C4-2B (cell line): ENCODE data around the gene PARD3.

Source experiments
- ZFX ChIP-seq: fragments of 450-650 bp; IDR thresholded peaks from 2 replicates; pipeline ENCODE4 v1.6.1; 2017
- TF ChIP-seq, protein P1 (sequence below): fragments of 450-650 bp; conservative IDR thresholded peaks from 2 replicates; pipeline ENCODE4 v1.5.1; 2017; ENCODE audit warnings: mild to moderate bottlenecking

DNA sequence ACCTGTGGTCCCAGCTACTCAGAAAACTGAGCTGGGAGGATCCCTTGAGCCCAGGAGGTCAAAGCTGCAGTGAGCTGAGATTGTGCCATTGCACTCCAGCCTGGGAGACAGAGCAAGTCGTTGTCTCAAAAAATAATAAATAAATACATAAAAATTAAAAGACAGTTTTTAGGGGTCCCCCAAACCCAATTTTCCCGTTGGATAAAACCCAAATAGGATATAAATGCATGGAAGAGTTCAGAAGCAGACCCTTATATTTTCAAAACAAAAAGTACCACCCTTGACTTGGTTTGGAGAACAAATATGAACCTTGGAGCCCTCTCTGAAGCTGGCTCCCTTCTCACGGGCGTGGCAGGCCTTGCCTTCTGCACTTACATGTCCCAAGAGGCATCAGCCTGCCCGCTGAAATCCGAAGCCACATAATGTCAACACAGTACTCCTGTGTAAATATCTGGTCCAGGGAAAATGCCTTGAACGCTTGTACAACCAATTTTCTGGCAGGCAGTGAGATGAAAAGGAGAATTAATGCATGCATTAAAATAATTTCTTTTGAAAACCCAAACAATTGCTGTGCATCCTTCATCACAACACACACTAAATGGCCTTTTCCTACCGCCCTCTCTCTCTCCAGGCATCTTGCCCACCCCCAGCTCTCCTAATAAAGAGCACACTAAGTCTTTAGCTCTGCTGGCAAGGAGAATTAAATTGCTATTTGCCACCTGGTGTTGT is 46.4 kb upstream of the PARD3 start:
- TF ChIP-seq, protein P1, sequence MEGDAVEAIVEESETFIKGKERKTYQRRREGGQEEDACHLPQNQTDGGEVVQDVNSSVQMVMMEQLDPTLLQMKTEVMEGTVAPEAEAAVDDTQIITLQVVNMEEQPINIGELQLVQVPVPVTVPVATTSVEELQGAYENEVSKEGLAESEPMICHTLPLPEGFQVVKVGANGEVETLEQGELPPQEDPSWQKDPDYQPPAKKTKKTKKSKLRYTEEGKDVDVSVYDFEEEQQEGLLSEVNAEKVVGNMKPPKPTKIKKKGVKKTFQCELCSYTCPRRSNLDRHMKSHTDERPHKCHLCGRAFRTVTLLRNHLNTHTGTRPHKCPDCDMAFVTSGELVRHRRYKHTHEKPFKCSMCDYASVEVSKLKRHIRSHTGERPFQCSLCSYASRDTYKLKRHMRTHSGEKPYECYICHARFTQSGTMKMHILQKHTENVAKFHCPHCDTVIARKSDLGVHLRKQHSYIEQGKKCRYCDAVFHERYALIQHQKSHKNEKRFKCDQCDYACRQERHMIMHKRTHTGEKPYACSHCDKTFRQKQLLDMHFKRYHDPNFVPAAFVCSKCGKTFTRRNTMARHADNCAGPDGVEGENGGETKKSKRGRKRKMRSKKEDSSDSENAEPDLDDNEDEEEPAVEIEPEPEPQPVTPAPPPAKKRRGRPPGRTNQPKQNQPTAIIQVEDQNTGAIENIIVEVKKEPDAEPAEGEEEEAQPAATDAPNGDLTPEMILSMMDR = no peak
- no peak for TF ChIP-seq ZFX
